Left ventricle myocardium inferior (tissue), 1 donor: ENCODE data around the gene CCDC159. TPM values are rescaled to one million over a fixed set of nuclear protein-coding genes. Genes with fewer than 3 reads are reported as not detected.

Experiments used
- DNase-seq: peaks from one replicate; pipeline ENCODE4 v3.0.0-alpha.2; 2020
- H3K27ac ChIP-seq: fragments of 200-600 bp; replicated peaks from 2 replicates; pipeline ENCODE4 v1.8.0; 2021
- H3K27me3 ChIP-seq: fragments of 200-600 bp; 2 replicates; pipeline ENCODE4 v1.8.0; 2021; ENCODE audit warnings: low read depth
- H3K36me3 ChIP-seq: fragments of 200-600 bp; 2 replicates; pipeline ENCODE4 v1.8.0; 2021
- H3K4me1 ChIP-seq: fragments of 200-600 bp; 2 replicates; pipeline ENCODE4 v1.8.0; 2021
- H3K4me3 ChIP-seq: fragments of 200-600 bp; 2 replicates; pipeline ENCODE4 v1.8.0; 2021; ENCODE audit warnings: mild to moderate bottlenecking, moderate library complexity
- H3K9me3 ChIP-seq: fragments of 200-600 bp; replicated peaks from 2 replicates; pipeline ENCODE4 v1.8.0; 2021
- intact Hi-C: fragments of 100-400 bp; cut with micrococcal nuclease; formaldehyde crosslinking; loops from one replicate; pipeline ENCODE4 v1.11.0; 2022
- total RNA-seq: library from RNA; stranded (reverse); fragmentation: NEBNext Ultra II Directional; extraction: Animal tissue kit (Norgen Biotek cat#: 25700); gene quantifications from one replicate; pipeline ENCODE4 v1.2.1, GENCODE V29; 2021
- TF ChIP-seq, protein P1 (sequence below): fragments of 200-600 bp; IDR thresholded peaks from 2 replicates; pipeline ENCODE4 v1.8.0; 2021; ENCODE audit warnings: antibody characterized with exemption, mild to moderate bottlenecking, borderline replicate concordance
- donor health status: DM: no; HTN: yes; CAD: no; lungs with severe emphysema.

Gene CCDC159
- total RNA-seq, 1 donor from 2014 or later: 24.5 TPM

DNA sequence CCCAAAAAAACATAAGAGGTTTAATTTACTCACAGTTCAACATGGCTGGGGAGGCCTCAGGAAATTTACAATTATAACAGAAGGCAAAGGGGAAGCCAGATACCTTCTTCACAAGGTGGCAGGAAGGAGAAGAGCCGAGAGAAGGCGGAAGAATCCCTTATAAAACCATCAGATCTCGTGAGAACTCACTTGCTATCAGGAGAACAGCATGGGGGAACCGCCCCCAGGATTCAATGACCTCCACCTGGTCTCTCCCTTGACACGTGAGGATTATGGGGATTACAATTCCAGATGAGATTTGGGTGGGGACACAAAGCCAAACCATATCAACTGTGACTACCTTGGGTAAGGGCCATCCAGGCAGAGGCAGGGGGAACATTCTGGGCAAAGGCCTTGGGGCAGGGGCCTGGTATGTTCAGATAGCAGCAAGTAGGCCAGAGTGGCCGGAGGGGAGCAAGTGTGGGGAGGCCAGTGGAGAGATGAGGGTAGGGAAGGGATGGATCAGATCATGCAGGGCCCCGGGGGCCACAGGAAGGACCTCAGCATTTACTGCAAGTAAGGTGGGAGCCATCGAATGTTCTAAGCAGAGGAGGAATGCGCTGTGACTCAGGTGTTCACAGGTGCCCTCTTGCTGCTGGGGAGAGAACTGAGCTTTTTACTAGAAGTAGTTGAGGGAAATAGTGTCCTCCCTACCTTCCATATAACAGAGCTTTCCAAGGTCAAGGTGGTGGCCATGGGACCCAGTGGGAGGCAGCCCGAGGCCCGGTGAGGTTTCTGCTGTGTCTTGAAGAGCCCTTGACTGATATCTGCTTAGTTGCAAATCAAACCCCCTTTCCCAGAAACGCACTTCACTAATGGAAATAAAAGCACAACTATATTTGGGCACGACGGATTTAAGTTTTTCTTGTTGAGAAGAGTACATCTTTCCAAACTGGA lies 24.9 kb upstream of the CCDC159 start:
- TF ChIP-seq, protein P1, sequence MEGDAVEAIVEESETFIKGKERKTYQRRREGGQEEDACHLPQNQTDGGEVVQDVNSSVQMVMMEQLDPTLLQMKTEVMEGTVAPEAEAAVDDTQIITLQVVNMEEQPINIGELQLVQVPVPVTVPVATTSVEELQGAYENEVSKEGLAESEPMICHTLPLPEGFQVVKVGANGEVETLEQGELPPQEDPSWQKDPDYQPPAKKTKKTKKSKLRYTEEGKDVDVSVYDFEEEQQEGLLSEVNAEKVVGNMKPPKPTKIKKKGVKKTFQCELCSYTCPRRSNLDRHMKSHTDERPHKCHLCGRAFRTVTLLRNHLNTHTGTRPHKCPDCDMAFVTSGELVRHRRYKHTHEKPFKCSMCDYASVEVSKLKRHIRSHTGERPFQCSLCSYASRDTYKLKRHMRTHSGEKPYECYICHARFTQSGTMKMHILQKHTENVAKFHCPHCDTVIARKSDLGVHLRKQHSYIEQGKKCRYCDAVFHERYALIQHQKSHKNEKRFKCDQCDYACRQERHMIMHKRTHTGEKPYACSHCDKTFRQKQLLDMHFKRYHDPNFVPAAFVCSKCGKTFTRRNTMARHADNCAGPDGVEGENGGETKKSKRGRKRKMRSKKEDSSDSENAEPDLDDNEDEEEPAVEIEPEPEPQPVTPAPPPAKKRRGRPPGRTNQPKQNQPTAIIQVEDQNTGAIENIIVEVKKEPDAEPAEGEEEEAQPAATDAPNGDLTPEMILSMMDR: no peak
- Histone ChIP-seq H3K4me3 (no peak overlapping the region), H3K4me1 (peaks cover 25% of the 10 kb centered on the region), H3K9me3 (no peaks in the 10 kb centered on the region), H3K27ac (peak overlapping the region; percentile 82), H3K27me3 (no peaks in the 10 kb centered on the region), H3K36me3 (peaks cover 7% of the 10 kb centered on the region)
- DNase-seq: no peak
- intact Hi-C loops: no loop called here

DNA sequence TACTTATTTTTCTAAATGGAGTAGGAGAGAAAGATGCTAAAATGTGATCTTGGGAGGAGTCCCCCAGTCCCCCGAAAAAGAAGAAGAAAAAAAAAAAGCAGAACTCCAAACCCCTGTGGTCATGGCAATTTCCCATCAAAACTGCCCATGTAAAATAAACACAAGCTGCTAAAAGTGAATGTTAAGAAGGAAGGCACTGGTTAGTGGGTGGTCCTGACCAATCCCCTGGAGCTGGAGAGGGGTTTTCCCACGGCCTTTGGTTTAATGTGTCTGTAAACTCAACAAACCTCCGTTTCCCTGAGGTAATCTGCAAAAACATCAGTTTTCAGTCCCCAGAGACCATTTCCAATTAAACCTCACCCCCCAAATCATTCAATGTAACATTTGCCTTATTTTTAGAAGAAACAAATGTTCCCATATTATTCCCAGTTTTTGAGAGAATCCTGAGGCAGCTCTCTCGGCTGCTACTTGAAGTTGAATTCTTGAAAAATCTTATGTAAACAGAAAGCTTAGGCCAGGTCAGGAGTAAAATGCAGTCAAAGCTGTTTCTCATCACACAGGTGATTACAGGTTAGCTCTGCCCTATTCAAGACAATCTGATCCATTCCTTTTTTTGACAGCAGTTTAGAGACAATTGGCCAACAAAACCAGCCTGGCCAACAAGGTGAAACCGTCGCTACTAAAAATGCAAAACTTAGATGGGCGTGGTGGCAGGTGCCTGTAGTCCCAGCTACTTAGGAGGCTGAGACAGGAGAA lies 23.9 kb upstream of the CCDC159 start:
- no peak for DNase-seq
- Histone ChIP-seq H3K4me1 (peaks cover 25% of the 10 kb centered on the region), H3K4me3 (no peak overlapping the region), H3K36me3 (peaks cover 17% of the 10 kb centered on the region), H3K27ac (peak overlapping the region; percentile 82), H3K9me3 (no peaks in the 10 kb centered on the region), H3K27me3 (no peaks in the 10 kb centered on the region)
- TF ChIP-seq, protein P1: no peak
- intact Hi-C loops: no loop called here

DNA sequence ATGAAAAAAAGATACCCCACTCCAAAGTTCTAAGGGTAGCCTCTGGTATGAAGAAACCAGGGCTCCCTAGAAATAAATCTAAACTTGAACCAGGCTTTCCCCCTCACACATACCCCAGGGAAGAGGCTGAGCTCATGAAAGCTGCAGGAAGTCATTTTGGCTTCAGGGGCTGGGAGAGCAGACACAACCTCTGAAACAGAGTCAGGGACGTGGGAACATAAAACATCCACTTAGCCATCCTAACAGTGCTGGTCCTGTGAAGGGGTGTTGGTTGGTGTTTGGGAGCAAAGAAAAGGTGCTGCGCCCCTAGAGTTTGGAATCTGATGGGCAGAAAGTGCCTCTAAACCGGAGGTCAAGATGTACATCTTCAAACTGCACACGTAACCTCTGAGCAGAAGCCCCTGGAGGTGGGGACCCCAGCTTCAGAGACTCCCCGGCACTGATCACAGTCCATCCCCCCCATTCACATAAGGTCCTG lies 22.7 kb upstream of the CCDC159 start:
- TF ChIP-seq, protein P1: no peak
- intact Hi-C loops: no loop called here
- no peak overlapping the region for H3K4me3 ChIP-seq
- no peaks in the 10 kb centered on the region for H3K9me3 ChIP-seq
- peak overlapping the region; percentile 82 for H3K27ac ChIP-seq
- H3K27me3 ChIP-seq: no peaks in the 10 kb centered on the region
- H3K36me3 ChIP-seq: peaks cover 28% of the 10 kb centered on the region
- DNase-seq: no peak
- peaks cover 25% of the 10 kb centered on the region for H3K4me1 ChIP-seq

DNA sequence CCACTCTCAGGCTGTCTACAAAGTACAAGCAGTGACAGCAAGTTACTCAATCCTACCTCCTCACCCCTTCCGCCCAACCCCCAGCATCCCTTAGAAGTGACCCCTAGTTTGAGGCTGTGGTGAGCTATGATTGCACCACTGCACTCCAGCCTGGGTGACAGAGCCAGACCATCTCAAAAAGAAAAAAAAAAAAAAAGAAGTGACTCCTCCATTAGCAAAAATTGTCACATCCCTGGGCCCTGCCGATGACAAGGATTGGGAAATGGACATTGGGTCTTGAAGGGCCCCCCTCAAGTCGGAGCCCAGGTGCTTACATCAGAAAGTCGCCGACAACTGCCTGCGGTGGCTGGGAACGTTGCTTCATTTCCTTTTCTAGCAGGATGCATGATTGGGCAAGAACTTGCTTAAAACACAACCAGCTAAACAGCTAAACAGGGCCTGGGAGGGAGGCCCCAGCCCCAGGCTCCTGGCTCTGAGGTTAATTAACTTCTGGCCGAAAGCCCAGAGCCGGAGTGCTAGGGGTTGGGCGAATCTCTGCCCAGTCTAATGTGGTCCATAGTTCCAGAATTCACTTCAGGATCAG lies 22.1 kb upstream of the CCDC159 start:
- H3K4me1 ChIP-seq: peaks cover 25% of the 10 kb centered on the region
- H3K9me3 ChIP-seq: no peaks in the 10 kb centered on the region
- intact Hi-C loops: no loop called here
- DNase-seq: peak; percentile 74
- peaks cover 32% of the 10 kb centered on the region for H3K36me3 ChIP-seq
- no peaks in the 10 kb centered on the region for H3K27me3 ChIP-seq
- H3K4me3 ChIP-seq: no peak overlapping the region
- H3K27ac ChIP-seq: peak overlapping the region; percentile 82
- TF ChIP-seq, protein P1: no peak

DNA sequence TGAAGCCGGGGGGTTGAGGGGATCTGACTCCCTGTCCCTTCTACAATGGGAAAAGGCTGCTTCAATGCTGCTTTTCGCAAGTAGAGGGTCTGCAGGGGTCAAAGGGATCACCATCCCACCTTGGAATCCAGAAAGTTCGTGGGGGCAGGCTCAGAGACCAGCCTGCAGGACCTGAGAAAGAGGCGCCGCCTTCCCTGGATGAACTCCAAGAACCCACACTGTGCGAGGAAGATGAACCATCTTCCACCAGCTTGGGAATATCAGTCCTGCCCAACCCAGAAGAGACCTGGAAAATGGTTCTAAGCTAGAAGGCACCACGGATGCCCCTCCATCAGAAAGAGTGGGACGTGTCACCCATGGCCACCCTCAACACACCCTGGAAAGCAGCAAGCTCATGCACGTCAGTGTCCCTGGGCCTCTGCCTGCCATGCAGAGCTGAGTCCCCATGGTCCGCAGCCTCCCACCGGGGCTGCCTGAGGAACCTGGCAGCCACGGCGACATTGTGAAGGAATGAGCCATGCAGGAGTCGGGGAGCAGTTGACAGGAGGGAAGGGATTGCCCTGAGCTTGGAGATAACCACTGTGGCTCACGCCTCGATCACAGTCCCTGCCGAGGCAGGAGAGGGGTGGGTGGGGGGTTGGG lies 21.4 kb upstream of the CCDC159 start:
- no peak for DNase-seq
- TF ChIP-seq, protein P1: no peak
- intact Hi-C loops: no loop called here
- Histone ChIP-seq H3K4me3 (no peak overlapping the region), H3K36me3 (peaks cover 37% of the 10 kb centered on the region), H3K27ac (peak overlapping the region; percentile 82), H3K9me3 (no peaks in the 10 kb centered on the region), H3K27me3 (no peaks in the 10 kb centered on the region), H3K4me1 (peaks cover 25% of the 10 kb centered on the region)
